GM06990 (cell line): ENCODE results near the gene CLCN6.

Source experiments
- DNase-seq: peaks from one replicate; pipeline ENCODE4 v3.0.0-alpha.2; 2011; ENCODE audit not compliant: insufficient read length; ENCODE audit errors: extremely low read depth
- H3K27me3 ChIP-seq: replicated peaks from 2 replicates; pipeline ENCODE4 v1.6.0; 2011; ENCODE audit warnings: low read length; ENCODE audit not compliant: control insufficient read depth, insufficient read depth
- H3K36me3 ChIP-seq: 2 replicates; pipeline ENCODE4 v1.5.1; 2011; ENCODE audit warnings: low read length; ENCODE audit not compliant: control insufficient read depth, insufficient read depth
- H3K4me3 ChIP-seq: replicated peaks from 2 replicates; pipeline ENCODE4 v1.5.1; 2011; ENCODE audit warnings: low read depth, mild to moderate bottlenecking, control low read depth, low read length
- TF ChIP-seq, protein P1 (sequence below): IDR thresholded peaks from 2 replicates; pipeline ENCODE4 v1.5.1; 2011; ENCODE audit warnings: low read length, control low read depth, mild to moderate bottlenecking, inconsistent platforms; ENCODE audit not compliant: insufficient read depth, poor library complexity, severe bottlenecking

CLCN6 gene

GRCh38 chr1:11777658-11778322 lies 28.2 kb upstream of the CLCN6 start:
- H3K36me3 ChIP-seq, result no peaks in the 10 kb centered on the region
- DNase-seq, result no peak
- H3K4me3 ChIP-seq, result no peak overlapping the region
- TF ChIP-seq, protein P1, sequence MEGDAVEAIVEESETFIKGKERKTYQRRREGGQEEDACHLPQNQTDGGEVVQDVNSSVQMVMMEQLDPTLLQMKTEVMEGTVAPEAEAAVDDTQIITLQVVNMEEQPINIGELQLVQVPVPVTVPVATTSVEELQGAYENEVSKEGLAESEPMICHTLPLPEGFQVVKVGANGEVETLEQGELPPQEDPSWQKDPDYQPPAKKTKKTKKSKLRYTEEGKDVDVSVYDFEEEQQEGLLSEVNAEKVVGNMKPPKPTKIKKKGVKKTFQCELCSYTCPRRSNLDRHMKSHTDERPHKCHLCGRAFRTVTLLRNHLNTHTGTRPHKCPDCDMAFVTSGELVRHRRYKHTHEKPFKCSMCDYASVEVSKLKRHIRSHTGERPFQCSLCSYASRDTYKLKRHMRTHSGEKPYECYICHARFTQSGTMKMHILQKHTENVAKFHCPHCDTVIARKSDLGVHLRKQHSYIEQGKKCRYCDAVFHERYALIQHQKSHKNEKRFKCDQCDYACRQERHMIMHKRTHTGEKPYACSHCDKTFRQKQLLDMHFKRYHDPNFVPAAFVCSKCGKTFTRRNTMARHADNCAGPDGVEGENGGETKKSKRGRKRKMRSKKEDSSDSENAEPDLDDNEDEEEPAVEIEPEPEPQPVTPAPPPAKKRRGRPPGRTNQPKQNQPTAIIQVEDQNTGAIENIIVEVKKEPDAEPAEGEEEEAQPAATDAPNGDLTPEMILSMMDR, result no peak
- H3K27me3 ChIP-seq, result no peaks in the 10 kb centered on the region

DNA sequence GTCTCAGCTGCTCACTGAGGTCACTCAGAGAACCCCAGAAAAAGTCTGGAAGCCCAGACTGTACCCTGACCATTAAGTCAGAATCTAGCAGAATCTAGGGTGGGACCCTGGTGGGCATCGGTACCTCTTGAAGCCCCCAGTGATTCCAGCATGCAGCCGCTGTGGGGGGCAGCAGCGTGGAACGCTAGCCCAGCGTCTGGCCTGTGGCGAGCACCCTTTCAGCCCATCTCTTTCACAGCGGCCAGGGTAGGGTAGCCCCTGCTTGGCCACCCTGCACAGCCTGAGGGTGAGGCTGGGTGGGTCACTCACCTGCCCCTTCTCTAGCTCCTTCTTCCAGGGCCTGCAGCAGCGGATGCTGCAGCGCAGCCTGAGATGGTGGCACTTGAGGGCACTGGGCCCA lies 27.7 kb upstream of the CLCN6 start:
- TF ChIP-seq, protein P1, result no peak
- DNase-seq, result no peak
- Histone ChIP-seq H3K4me3 (no peak overlapping the region), H3K27me3 (no peaks in the 10 kb centered on the region), H3K36me3 (no peaks in the 10 kb centered on the region)

DNA sequence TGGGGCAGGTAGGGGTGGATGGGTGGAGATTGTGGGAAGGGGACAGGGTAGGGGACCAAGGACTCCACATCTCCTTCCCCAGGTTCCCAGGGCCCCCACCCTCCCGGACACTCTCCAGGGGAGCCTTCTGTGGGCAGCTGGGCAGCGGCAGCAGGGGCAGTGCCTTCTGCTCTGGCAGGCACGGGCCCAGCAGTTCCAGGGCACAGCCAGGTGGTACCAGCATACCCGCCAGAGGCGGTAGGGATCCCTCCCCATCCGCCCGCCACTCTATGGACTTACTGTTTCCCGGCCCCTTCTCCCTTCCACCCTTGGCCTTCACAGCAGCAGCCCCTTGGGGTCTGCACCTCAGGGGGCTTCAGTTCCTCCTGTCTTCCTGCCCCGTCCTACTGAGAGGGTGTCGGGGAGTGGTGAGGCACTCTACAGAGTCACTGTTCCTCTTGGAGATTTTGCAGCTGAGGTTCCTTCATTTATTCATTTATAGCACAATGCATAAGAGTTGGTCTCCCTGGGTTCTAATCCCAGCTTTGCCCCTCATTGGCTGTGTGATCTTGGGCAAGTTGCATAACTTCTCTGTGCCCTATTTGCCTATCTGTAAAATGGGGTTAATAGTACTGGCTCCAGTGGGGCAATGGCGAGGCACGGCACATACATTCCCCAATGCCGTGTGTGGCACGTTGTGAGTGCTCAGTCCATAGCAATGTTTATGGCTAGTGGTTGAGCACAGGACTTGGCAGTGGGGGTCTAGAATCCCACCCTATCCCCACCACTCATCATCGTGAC lies 27.0 kb upstream of the CLCN6 start:
- no peaks in the 10 kb centered on the region for H3K27me3 ChIP-seq
- no peak for DNase-seq
- TF ChIP-seq, protein P1, result no peak

GRCh38 chr1:11779715-11780379 lies 26.1 kb upstream of the CLCN6 start:
- H3K4me3 ChIP-seq, result no peak overlapping the region
- no peak for DNase-seq
- no peaks in the 10 kb centered on the region for H3K36me3 ChIP-seq
- TF ChIP-seq, protein P1, result no peak
- no peaks in the 10 kb centered on the region for H3K27me3 ChIP-seq

More for the DNA sequence above, 27.0 kb upstream of the CLCN6 start:
- Histone ChIP-seq H3K4me3 (no peak overlapping the region), H3K36me3 (no peaks in the 10 kb centered on the region)

DNA sequence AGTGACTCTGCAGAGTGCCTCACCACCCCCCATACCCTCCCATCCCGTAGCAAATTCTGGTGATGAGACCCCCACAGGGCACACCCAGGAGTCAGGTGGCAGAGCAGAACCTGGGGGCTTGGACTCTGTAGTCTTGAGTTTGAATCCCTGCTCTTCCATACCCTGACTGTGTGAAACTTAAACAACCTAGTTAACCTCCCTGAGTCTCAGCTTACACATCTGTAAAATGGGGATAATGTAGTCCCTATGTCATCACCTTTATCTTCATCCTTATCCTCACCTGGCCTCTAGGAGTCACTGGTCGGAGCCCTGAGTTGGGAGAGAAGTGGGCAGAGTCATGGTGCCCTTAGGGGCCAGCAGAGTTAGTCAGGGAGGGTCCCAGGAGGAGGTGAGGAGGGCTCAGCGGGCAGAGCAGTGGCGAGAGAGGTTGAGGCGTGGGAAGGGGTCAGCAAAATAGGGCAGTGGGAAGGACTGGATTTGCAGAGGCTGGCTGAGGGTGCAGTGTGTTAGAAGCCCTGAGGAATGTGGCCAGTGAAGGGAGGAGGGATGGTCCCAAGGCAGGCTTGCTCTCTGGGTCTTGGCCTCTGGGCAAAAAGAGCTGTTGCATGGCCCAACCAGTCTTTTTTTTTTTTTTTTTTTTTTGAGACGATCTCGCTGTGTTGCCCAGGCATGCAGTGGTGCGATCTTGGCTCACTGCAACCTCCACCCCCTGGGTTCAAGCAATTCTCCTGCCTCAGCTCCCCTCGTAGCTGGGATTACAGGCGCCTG lies 25.4 kb upstream of the CLCN6 start:
- no peaks in the 10 kb centered on the region for H3K27me3 ChIP-seq
- TF ChIP-seq, protein P1, result no peak
- no peak overlapping the region for H3K4me3 ChIP-seq
- H3K36me3 ChIP-seq, result no peaks in the 10 kb centered on the region
- DNase-seq, result no peak
